HepG2 (cell line): Measurements from ENCODE around the gene AUP1. TPM values are rescaled to one million over a fixed set of nuclear protein-coding genes. Genes with fewer than 3 reads are reported as not detected.

Experiments used
- BRCA1 ChIP-seq: sonication (generic); formaldehyde crosslinking; IDR thresholded peaks from 2 replicates; pipeline ENCODE4 v1.4.0; 2020; ENCODE audit warnings: missing genetic modification reagents
- CHD4 ChIP-seq: fragments of 200-600 bp; sonication (generic); IDR thresholded peaks from 2 replicates; pipeline ENCODE4 v1.7.0; 2017; ENCODE audit warnings: mild to moderate bottlenecking, low read length, borderline replicate concordance
- FOXJ3 ChIP-seq: sonication (generic); formaldehyde crosslinking; IDR thresholded peaks from 2 replicates; pipeline ENCODE4 v1.4.0; 2020; ENCODE audit warnings: missing genetic modification reagents, mild to moderate bottlenecking, borderline replicate concordance
- FOXP4 ChIP-seq: sonication (generic); formaldehyde crosslinking; IDR thresholded peaks from 2 replicates; pipeline ENCODE4 v1.4.0; 2020; ENCODE audit warnings: missing genetic modification reagents
- KDM5A ChIP-seq: fragments of 200-600 bp; sonication (generic); IDR thresholded peaks from 2 replicates; pipeline ENCODE4 v1.7.0; 2018; ENCODE audit warnings: antibody characterized with exemption, mild to moderate bottlenecking, low read length, borderline replicate concordance
- KLF13 ChIP-seq: sonication (generic); formaldehyde crosslinking; IDR thresholded peaks from 2 replicates; pipeline ENCODE4 v1.4.0; 2020; ENCODE audit warnings: mild to moderate bottlenecking, missing genetic modification reagents
- KLF16 ChIP-seq, 2 experiments: sonication (generic) in 1 of 2; formaldehyde crosslinking in 1 of 2; IDR thresholded peaks; 2 replicates each; pipeline versions ENCODE4 v1.6.1 to v1.8.0; 2016 to 2023; ENCODE audit warnings: missing genetic modification reagents in 2 of 2, missing compliant biosample characterization in 1 of 2
- KLF9 ChIP-seq: IDR thresholded peaks from 2 replicates; pipeline ENCODE4 v1.6.1; 2016; ENCODE audit warnings: low read depth
- NFYB ChIP-seq: sonication (generic); formaldehyde crosslinking; IDR thresholded peaks from 2 replicates; pipeline ENCODE4 v1.4.0; 2020; ENCODE audit warnings: missing genetic modification reagents
- NR1H2 ChIP-seq: sonication (generic); formaldehyde crosslinking; IDR thresholded peaks from 2 replicates; pipeline ENCODE4 v1.8.1; 2022; ENCODE audit warnings: low read depth, missing genetic modification reagents, borderline replicate concordance
- PHF5A ChIP-seq: IDR thresholded peaks from one replicate; pipeline ENCODE4 v1.6.1; 2018; ENCODE audit warnings: low read depth, missing genetic modification reagents; ENCODE audit not compliant: unreplicated experiment
- ZNF20 ChIP-seq: sonication (generic); formaldehyde crosslinking; IDR thresholded peaks from 2 replicates; pipeline ENCODE4 v1.4.0; 2020; ENCODE audit warnings: mild to moderate bottlenecking, moderate library complexity, missing genetic modification reagents
- ZNF350 ChIP-seq: sonication (generic); formaldehyde crosslinking; IDR thresholded peaks from 2 replicates; pipeline ENCODE4 v1.4.0; 2020; ENCODE audit warnings: mild to moderate bottlenecking, low read depth, missing genetic modification reagents, borderline replicate concordance
- ZNF367 ChIP-seq: sonication (generic); formaldehyde crosslinking; IDR thresholded peaks from 2 replicates; pipeline ENCODE4 v1.4.0; 2020; ENCODE audit warnings: missing genetic modification reagents, borderline replicate concordance
- ZNF615 ChIP-seq: sonication (generic); formaldehyde crosslinking; IDR thresholded peaks from 2 replicates; pipeline ENCODE4 v1.5.0; 2020; ENCODE audit warnings: mild to moderate bottlenecking, missing genetic modification reagents, borderline replicate concordance
- polyA plus RNA-seq, 8 experiments: library from polyadenylated mRNA; depleted of rRNA in 3 of 8; stranded (reverse) in 7 of 8; unstranded in 1 of 8; fragments of >200 nt; fragmentation: Illumina TruSeq in 4 of 8; extraction: Trizol in 4 of 8; gene quantifications; 2 replicates each; pipeline versions ENCODE4 v1.2.1 to v1.2.3, GENCODE V29; 2011 to 2016; ENCODE audit warnings: low read depth in 4 of 8, missing spikeins in 1 of 8, mixed read lengths in 1 of 8; ENCODE audit not compliant: insufficient read depth in 1 of 8
- total RNA-seq, 5 experiments: library from RNA; depleted of rRNA; stranded (reverse); fragments of >200 nt; fragmentation: Illumina TruSeq; extraction: Trizol; gene quantifications; 2 replicates each; pipeline ENCODE4 v1.2.3, GENCODE V29; 2016; ENCODE audit warnings: low read depth in 1 of 5
- TF ChIP-seq, protein P1 (sequence below), 2 experiments: sonication (generic) in 1 of 2; formaldehyde crosslinking in 1 of 2; IDR thresholded peaks; 2 replicates each; pipeline versions ENCODE4 v1.5.1 to v1.6.1; 2011 to 2020; ENCODE audit warnings: borderline replicate concordance in 1 of 2, low read depth in 1 of 2, low read length in 1 of 2, mild to moderate bottlenecking in 1 of 2, missing genetic modification reagents in 1 of 2, moderate library complexity in 1 of 2
- TF ChIP-seq, protein P2 (sequence below): sonication (generic); formaldehyde crosslinking; IDR thresholded peaks from 2 replicates; pipeline ENCODE4 v1.4.0; 2020; ENCODE audit warnings: missing genetic modification reagents
- TF ChIP-seq, protein P3 (sequence below): sonication (generic); formaldehyde crosslinking; IDR thresholded peaks from 2 replicates; pipeline ENCODE4 v1.5.0; 2020; ENCODE audit warnings: missing genetic modification reagents

AUP1 gene
- total and polyA plus RNA-seq, 2 of the 13 experiments (the other 11 are each of a cell fraction or from before 2014, with no cell fraction given) = 174 to 267 TPM

DNA sequence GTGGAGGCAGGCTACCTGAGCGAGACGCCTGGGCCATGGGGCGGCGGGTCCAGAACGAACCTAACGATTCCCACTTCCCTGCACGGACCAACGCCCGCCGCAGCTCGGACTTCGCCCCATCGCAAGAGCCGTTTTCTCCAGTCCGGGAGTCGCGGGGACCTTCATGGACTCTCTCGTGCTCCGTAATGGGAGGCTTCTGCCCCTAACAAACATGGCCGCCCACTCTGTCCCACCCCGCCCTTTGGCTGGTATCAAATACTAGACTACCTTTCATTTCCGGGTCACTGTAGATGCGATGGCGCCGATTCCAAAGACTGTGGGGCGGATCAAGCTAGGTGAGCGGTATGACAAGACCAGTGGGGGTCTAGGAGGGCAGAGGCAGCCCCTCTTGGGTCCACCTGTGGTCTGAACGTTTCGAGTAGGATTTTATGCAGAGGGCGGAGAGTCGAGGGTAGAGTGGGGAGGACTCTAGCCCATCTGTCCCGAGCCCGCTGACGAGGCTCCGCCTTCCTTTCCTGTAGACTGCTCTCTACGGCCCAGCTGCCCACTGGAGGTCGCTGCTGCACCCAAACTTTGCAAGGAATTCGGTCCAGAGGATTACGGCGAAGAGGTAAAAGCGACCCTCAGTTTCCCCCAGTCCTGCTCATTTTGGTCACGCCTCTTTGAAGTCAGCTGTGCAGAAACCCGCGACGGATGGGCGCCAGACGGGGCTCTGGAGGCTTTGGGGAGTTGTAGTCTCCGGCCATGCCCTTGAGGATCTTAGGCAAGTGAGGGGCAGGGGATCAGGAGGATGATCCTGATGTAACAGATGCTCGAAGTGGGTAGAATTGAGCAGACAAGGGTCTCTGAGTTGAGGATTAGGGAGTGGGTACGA, 46.5 kb downstream of the AUP1 start, which contains the start of the genes CCDC142 and TTC31 (continued):
- TF ChIP-seq, protein P1, sequence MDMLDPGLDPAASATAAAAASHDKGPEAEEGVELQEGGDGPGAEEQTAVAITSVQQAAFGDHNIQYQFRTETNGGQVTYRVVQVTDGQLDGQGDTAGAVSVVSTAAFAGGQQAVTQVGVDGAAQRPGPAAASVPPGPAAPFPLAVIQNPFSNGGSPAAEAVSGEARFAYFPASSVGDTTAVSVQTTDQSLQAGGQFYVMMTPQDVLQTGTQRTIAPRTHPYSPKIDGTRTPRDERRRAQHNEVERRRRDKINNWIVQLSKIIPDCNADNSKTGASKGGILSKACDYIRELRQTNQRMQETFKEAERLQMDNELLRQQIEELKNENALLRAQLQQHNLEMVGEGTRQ (IDR thresholded peaks at IDR 0.05; ENCODE audit: low read depth, low read length) = no peak
- TF ChIP-seq, protein P1 (CRISPR knock-in tag; IDR thresholded peaks at IDR 0.05; ENCODE audit: borderline replicate concordance) = peak; percentile 50; the same call in 1 of the 2 replicates
- TF ChIP-seq KLF9 (CRISPR knock-in tag) = no peak
- peak; percentile 71 for TF ChIP-seq PHF5A (CRISPR knock-in tag)
- 0 out of 2 replicates have a peak, but pooled peaks have one; percentile 14 for TF ChIP-seq ZNF20 (CRISPR knock-in tag)
- no peak for TF ChIP-seq NR1H2
- TF ChIP-seq ZNF367 = no peak
- TF ChIP-seq KLF16 (CRISPR knock-in tag; IDR thresholded peaks at IDR 0.05) = peak in 1 of 2 experiments; percentile 96; a peak in 2 of 4 replicates
- peak; percentile 85; the same call in 1 of the 2 replicates for TF ChIP-seq BRCA1
- peak; percentile 99 for TF ChIP-seq KDM5A
- TF ChIP-seq, protein P2, sequence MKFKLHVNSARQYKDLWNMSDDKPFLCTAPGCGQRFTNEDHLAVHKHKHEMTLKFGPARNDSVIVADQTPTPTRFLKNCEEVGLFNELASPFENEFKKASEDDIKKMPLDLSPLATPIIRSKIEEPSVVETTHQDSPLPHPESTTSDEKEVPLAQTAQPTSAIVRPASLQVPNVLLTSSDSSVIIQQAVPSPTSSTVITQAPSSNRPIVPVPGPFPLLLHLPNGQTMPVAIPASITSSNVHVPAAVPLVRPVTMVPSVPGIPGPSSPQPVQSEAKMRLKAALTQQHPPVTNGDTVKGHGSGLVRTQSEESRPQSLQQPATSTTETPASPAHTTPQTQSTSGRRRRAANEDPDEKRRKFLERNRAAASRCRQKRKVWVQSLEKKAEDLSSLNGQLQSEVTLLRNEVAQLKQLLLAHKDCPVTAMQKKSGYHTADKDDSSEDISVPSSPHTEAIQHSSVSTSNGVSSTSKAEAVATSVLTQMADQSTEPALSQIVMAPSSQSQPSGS = peak; percentile 49
- TF ChIP-seq, protein P3, sequence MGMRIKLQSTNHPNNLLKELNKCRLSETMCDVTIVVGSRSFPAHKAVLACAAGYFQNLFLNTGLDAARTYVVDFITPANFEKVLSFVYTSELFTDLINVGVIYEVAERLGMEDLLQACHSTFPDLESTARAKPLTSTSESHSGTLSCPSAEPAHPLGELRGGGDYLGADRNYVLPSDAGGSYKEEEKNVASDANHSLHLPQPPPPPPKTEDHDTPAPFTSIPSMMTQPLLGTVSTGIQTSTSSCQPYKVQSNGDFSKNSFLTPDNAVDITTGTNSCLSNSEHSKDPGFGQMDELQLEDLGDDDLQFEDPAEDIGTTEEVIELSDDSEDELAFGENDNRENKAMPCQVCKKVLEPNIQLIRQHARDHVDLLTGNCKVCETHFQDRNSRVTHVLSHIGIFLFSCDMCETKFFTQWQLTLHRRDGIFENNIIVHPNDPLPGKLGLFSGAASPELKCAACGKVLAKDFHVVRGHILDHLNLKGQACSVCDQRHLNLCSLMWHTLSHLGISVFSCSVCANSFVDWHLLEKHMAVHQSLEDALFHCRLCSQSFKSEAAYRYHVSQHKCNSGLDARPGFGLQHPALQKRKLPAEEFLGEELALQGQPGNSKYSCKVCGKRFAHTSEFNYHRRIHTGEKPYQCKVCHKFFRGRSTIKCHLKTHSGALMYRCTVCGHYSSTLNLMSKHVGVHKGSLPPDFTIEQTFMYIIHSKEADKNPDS (CRISPR knock-in tag) = peak; percentile 88; the same call in 1 of the 2 replicates
- TF ChIP-seq NFYB (CRISPR knock-in tag) = peak; percentile 50; the same call in 1 of the 2 replicates
- TF ChIP-seq ZNF350 (CRISPR knock-in tag) = peak; percentile 97
- TF ChIP-seq FOXP4 (CRISPR knock-in tag) = peak; percentile 70
- TF ChIP-seq CHD4 = peak; percentile 72; the same call in 1 of the 2 replicates
- no peak for TF ChIP-seq ZNF615 (CRISPR knock-in tag)
- TF ChIP-seq FOXJ3 (CRISPR knock-in tag) = peak; percentile 66; the same call in 1 of the 2 replicates
- TF ChIP-seq KLF13 (CRISPR knock-in tag) = no peak
